HG03135 (cell line): Measurements from ENCODE around the gene CLDN25.

Experiments
- ATAC-seq: cut with Tn5 transposase; IDR thresholded peaks from one replicate; pipeline ENCODE4 v1.9.1; 2021; ENCODE audit warnings: mild to moderate bottlenecking, moderate library complexity; ENCODE audit not compliant: unreplicated experiment

Gene CLDN25

DNA sequence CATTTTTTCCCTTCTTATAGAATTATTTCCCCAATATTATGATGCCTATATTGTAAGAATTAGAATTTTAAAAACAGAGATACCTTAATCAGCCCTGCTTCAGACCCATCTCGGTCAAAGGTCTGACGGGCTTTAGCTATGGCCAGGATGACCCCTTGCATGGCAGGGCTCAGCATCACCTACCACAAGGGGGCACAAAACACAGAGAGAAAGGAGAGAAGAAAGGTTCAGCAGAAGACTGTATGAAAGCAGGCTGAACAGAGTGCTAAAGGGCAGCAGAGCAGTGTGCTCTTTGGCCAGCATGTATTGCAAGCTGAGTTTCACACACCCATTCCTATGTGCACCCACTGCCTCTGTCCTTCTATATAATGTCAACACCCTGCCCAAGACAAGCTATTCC is 26.8 kb downstream of the CLDN25 start:
- no peak for ATAC-seq

DNA sequence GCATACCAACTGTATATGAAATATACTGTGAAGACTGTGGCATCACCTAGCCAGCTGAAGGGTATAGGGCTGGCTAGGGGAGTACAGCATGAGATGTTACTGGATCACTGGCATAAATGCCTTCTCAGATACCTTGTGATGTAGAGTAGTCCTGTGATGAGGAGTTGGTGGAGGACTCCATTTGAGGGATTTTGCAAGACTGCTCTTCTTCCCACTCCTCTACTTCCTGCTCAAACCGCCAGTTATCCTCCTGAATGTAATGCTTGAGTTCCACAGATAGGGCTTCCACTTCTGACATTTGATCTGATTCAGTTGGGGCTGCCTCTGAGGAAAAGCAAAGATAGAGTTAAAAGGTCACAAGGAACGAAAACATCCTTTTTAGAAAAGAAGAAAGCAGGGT is 29.3 kb downstream of the CLDN25 start:
- ATAC-seq = no peak

DNA sequence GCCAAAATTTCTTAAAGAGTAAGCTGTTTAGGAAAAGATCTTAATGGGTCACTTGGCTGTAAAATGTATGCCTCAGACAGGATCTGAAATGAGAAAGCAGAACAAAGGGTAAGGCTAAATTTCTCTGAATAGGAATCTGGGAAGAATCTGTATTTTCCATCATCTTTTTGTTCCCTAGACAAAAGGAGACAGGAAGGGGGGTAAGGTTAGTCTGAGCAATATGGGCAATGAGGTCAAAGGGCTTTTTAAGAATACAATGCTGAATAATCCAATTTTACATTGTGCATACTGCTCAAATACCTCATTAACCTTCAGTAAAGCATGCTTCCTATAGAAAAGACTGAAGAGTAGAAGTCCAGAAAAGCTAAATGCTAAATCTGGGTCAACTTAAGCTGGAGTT is 34.6 kb downstream of the CLDN25 start:
- ATAC-seq = no peak

DNA sequence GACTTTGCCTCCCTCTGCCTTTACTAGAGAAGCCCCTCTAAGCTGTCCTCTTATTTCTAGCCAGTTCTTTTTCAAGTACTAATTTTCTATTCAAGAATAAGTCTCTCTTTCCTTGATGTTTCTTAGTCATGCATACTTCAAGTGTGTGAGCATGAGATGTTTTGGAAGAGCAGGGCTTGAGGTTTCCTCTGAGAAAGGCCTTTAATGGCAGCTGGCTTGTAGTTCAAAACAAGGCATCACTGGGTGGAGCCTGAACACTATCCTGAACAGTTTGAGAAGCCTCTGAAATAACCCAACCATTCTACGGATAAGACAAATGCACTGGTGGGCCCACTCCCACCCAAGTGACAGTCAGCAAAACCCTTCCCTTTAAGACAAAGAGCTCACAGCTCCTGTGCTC is 37.6 kb downstream of the CLDN25 start:
- no peak for ATAC-seq

DNA sequence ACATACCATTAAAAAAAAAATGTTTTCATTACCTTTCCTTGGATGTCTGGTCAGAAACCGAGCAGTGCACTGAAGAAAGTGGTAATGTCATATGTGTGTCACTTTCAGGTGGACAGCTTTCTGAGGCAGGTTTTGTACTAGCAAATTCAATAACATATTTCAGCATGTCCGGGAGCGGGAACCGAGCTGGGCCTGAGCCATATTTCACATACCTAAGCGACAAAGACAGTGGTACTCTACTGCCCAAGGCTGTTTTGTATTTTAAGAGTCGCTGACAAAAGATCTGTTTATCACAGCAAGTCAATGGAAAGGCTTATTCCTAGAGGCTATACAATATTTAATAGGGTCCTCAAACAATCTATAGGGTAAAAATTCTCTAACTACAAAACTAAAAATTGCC is 38.0 kb downstream of the CLDN25 start:
- no peak for ATAC-seq

DNA sequence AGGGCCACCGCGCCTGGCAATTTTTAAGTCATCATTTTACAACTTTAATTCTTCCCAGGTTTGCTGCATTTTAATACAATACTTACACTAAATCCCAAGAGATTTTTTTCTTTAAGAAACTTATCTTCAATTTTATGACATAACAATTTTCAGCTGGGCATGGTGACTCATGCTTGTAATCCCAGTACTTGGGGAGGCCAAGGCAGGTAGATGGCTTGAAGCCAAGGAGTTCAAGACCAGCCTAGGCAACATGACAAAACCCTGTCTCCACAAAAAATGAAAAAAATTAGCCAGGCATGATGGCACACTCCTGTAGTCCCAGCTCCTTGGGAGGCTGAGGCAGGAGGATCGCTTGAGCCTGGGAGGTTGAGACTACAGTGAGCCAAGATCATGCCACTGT is 38.8 kb downstream of the CLDN25 start:
- no peak for ATAC-seq

DNA sequence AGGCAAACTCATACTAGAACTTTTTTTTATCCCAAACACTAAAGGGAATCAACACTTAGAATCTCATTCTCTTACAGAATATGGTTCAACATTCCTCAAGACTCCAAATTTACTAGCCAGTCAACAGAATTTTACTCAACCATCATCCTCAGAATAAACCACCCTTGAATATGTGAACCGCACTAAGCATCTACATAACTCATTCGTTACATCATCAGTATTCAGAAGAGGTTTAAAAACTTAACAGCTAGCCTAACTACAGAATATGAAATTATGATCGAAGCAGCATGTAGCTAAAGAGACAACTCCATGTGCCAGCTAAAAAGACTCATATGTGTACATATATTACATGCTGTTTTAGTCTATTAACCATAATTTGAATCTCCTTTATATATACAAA is 47.9 kb downstream of the CLDN25 start:
- ATAC-seq = no peak

DNA sequence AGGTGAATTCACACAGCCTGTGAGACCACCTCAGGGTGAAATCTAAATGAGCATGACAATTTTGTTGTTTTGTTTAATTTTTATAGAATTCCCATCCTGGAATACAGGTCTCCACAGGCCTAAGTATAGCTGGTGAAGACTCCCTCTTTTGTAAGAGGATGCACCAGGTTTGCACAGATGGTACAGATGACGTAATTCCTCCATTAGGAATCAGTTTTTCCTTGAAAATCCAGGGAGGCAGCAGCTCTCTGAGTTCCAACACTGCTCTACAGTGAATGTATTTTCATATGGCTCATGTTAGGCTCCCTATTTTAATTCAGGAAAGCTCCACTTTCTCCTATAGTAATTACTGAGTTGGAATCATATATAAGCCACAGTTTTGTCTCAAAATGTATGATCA is 48.6 kb downstream of the CLDN25 start:
- ATAC-seq = no peak

DNA sequence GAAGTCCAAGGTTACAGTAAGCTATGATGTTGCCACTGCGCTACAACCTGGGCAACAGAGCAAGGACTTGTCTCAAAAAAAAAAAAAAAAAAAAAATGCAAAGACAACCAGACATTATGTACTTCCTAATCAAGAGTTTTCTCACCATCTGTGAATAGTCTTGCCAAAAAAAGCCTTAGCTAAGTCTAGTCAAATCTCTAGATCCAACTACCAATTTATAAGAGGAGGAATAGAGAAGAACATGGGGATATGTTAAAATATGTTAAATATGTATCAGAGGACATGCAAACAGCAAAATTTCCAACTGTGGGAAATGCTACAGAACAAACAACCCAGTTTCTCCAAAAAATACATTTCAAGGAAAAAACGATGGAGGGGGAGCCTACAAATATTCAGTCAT is 50.2 kb downstream of the CLDN25 start:
- no peak for ATAC-seq
